Kidney (tissue), 14 donors: ENCODE measurements around the gene TPR. TPM values are rescaled to one million over a fixed set of nuclear protein-coding genes. Genes with fewer than 3 reads are reported as not detected.

Source experiments
- DNase-seq, 5 donors: peaks; one replicate each; pipeline ENCODE4 v3.0.0-alpha.2; 2013 to 2020
- FAIRE-seq: peaks from 2 replicates; lab custom pipeline; 2012; peaks lifted over from hg19 to GRCh38; lab: Jason Lieb, UNC
- H3K27ac ChIP-seq, 2 donors: one replicate each; pipeline ENCODE4 v1.7.0; 2013; ENCODE audit warnings: low read depth in 2 of 2, low read length in 2 of 2, inconsistent platforms in 1 of 2
- H3K27me3 ChIP-seq: one replicate; pipeline ENCODE4 v1.7.1; 2013; ENCODE audit warnings: low read length, inconsistent platforms; ENCODE audit not compliant: control insufficient read depth, insufficient read depth
- H3K36me3 ChIP-seq, 3 donors: one replicate each; pipeline versions ENCODE4 v1.7.0 to v1.7.1; 2013; ENCODE audit warnings: low read length in 3 of 3, control low read depth in 1 of 3, inconsistent platforms in 1 of 3; ENCODE audit not compliant: insufficient read depth in 3 of 3, control insufficient read depth in 2 of 3
- H3K4me1 ChIP-seq, 3 donors: one replicate each; pipeline versions ENCODE4 v1.7.0 to v1.7.1; 2013; ENCODE audit warnings: low read length in 3 of 3, inconsistent platforms in 1 of 3, low read depth in 1 of 3; ENCODE audit not compliant: control insufficient read depth in 2 of 3, insufficient read depth in 2 of 3
- H3K4me3 ChIP-seq, 3 donors: one replicate each; pipeline versions ENCODE4 v1.7.0 to v1.8.1; 2013; ENCODE audit warnings: low read length in 3 of 3, control low read depth in 1 of 3, inconsistent platforms in 1 of 3
- H3K9ac ChIP-seq, 3 donors: one replicate each; pipeline versions ENCODE4 v1.7.0 to v1.7.1; 2013; ENCODE audit warnings: low read length in 3 of 3, control low read depth in 1 of 3, inconsistent platforms in 1 of 3
- H3K9me3 ChIP-seq, 3 donors: one replicate each; pipeline versions ENCODE4 v1.7.0 to v1.7.1; 2013; ENCODE audit warnings: low read length in 3 of 3, control low read depth in 1 of 3, inconsistent platforms in 1 of 3; ENCODE audit not compliant: control insufficient read depth in 2 of 3, insufficient read depth in 1 of 3
- intact Hi-C: fragments of 100-400 bp; cut with DNase I; formaldehyde crosslinking; loops from one replicate; pipeline ENCODE4 v1.11.1; 2022
- polyA plus RNA-seq: library from polyadenylated mRNA; stranded (reverse); fragments of 350-450 nt; fragmentation: Illumina TruSeq; extraction: RNeasy Lipid Tissue Mini Kit (QIAGEN cat#74804); gene quantifications from one replicate; pipeline ENCODE4 v1.2.3, GENCODE V29; 2014; ENCODE audit warnings: low read depth, low replicate concordance; ENCODE audit not compliant: insufficient read depth
- total RNA-seq: library from RNA; stranded (reverse); fragmentation: NEBNext Ultra II Directional; extraction: Animal tissue kit (Norgen Biotek cat#: 25700); gene quantifications from one replicate; pipeline ENCODE4 v1.2.1, GENCODE V29; 2021
- TF ChIP-seq, protein P1 (sequence below): IDR thresholded peaks from 3 replicates; pipeline ENCODE4 v1.5.1; 2012; ENCODE audit warnings: mild to moderate bottlenecking, moderate library complexity, borderline replicate concordance; ENCODE audit not compliant: insufficient read depth; ENCODE audit errors: extremely low read depth
- donor health status: control.
- donor health status: control.
- donor health status: control.
- donor health status: control.
- donor health status: control.
- donor health status: DM: yes; HTN: yes; CAD: no.
- donor health status: Normal renal cell carcinoma (clear cell type).

Gene TPR
- total and polyA plus RNA-seq, 2 donors from 2014 or later = 27.4 to 89.9 TPM

DNA sequence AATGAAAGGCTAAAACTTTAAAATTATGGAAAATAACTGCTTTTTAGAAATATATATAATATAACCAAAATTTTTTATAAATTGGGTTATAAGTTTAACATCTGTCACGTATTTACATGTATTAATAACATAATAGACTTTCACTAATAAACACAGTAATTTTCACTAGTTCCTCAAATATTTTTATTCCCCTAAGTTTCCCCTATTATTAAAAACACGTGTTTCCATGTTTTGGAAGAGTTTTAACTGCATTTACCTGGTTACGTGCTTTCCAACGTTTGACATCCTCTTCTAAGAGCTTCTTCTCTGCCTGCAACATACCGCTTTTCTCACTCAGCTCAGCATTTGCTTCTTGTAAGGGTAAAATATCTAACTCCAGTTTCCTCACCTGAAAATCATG, 34.3 kb downstream of the TPR start:
- Histone ChIP-seq H3K9me3 (no peaks in the 10 kb centered on the region), H3K36me3 (peaks cover 12 to 67% (median 41%) of the 10 kb centered on the region in 3 donors), H3K27ac (no peak overlapping the region), H3K4me1 (no peaks in the 10 kb centered on the region), H3K9ac (no peak overlapping the region), H3K27me3 (no peaks in the 10 kb centered on the region), H3K4me3 (no peak overlapping the region)
- TF ChIP-seq, protein P1, sequence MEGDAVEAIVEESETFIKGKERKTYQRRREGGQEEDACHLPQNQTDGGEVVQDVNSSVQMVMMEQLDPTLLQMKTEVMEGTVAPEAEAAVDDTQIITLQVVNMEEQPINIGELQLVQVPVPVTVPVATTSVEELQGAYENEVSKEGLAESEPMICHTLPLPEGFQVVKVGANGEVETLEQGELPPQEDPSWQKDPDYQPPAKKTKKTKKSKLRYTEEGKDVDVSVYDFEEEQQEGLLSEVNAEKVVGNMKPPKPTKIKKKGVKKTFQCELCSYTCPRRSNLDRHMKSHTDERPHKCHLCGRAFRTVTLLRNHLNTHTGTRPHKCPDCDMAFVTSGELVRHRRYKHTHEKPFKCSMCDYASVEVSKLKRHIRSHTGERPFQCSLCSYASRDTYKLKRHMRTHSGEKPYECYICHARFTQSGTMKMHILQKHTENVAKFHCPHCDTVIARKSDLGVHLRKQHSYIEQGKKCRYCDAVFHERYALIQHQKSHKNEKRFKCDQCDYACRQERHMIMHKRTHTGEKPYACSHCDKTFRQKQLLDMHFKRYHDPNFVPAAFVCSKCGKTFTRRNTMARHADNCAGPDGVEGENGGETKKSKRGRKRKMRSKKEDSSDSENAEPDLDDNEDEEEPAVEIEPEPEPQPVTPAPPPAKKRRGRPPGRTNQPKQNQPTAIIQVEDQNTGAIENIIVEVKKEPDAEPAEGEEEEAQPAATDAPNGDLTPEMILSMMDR = no peak
- no peak for DNase-seq
- intact Hi-C loops = no loop called here
- no peak for FAIRE-seq

DNA sequence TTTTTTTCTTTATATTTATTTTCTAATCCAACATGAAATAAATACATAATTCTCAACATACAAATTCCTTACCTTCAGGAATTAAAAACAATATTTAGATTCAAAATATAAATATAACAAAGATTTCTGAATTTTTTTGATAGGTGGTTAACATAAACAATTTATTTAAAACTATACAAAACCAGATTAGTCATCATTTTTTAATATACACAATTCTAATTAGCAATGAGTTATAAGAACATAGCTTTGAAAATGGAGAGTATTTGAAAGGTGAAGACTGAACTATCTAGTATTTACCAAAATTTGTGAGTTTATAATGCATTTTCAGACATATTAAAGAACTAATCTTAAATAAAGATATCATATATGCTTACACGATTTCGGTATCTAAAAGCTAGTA, 37.5 kb downstream of the TPR start:
- intact Hi-C loops = no loop called here
- H3K27me3 ChIP-seq = no peaks in the 10 kb centered on the region
- no peaks in the 10 kb centered on the region for H3K9me3 ChIP-seq
- H3K9ac ChIP-seq = no peak overlapping the region
- DNase-seq (no peak), FAIRE-seq (peak; percentile 89)
- H3K36me3 ChIP-seq = peaks cover 10 to 75% (median 46%) of the 10 kb centered on the region in 3 donors
- no peak overlapping the region for H3K4me3 ChIP-seq
- TF ChIP-seq, protein P1 = no peak
- H3K27ac ChIP-seq = no peak overlapping the region
- no peaks in the 10 kb centered on the region for H3K4me1 ChIP-seq

DNA sequence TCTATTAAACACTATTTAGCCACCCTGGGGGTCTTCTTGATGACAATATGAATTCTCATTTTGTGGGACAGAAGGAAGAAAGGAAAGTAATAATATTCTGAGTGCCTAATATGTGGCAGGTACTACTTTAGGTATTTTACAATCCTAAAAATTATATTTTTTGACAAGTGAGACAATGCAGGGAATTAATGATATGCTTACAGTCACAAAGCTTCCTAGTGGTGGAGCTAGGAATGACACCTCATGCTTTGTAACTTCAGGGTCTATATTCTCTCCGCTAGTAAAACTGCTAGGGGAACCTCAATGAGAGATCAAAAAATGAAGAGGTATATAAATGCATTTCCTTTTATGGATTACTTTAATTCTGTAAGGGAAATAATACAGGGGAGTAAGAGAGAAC, 44.3 kb downstream of the TPR start:
- Histone ChIP-seq H3K27me3 (no peaks in the 10 kb centered on the region), H3K36me3 (peaks cover 11 to 52% (median 36%) of the 10 kb centered on the region in 3 donors), H3K4me1 (no peaks in the 10 kb centered on the region), H3K9me3 (no peaks in the 10 kb centered on the region), H3K9ac (no peak overlapping the region), H3K27ac (no peak overlapping the region), H3K4me3 (no peak overlapping the region)
- intact Hi-C loops = no loop called here
- TF ChIP-seq, protein P1 = no peak
- no peak for DNase-seq
- FAIRE-seq = no peak

DNA sequence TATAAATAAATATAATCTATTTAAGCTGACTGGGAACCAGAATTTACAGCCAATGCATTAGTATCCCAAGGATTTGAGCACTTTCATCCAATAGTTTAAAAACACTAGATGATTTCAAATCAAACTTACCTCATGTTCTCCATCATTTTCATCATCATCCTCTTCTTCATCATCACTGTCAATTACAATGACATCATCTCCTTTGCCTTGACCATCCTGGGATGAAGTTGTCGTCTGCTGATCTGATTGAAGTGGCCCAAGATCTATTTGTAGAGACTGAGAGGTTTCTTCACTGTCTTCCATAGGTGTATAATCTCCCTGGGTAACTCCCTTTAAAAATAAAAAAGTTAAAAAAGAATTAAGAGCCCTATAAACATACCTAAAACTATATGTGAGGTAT, 47.7 kb downstream of the TPR start:
- TF ChIP-seq, protein P1 = no peak
- H3K27ac ChIP-seq = no peak overlapping the region
- H3K9me3 ChIP-seq = no peaks in the 10 kb centered on the region
- no peak overlapping the region for H3K4me3 ChIP-seq
- no peaks in the 10 kb centered on the region for H3K27me3 ChIP-seq
- DNase-seq = no peak
- peaks cover 8 to 35% (median 18%) of the 10 kb centered on the region in 3 donors for H3K36me3 ChIP-seq
- no peaks in the 10 kb centered on the region for H3K4me1 ChIP-seq
- no peak overlapping the region for H3K9ac ChIP-seq
- FAIRE-seq = no peak
- intact Hi-C loops = no loop called here
